GM18505 (cell line): ENCODE measurements around the gene NELFA.

ENCODE experiments used
- ATAC-seq: cut with Tn5 transposase; IDR thresholded peaks from one replicate; pipeline ENCODE4 v1.9.1; 2021; ENCODE audit not compliant: unreplicated experiment
- POLR2A ChIP-seq: IDR thresholded peaks from 4 replicates; pipeline ENCODE4 v1.6.1; 2011; ENCODE audit warnings: borderline replicate concordance; ENCODE audit not compliant: insufficient read depth, insufficient read length; ENCODE audit errors: extremely low read depth

NELFA gene

DNA sequence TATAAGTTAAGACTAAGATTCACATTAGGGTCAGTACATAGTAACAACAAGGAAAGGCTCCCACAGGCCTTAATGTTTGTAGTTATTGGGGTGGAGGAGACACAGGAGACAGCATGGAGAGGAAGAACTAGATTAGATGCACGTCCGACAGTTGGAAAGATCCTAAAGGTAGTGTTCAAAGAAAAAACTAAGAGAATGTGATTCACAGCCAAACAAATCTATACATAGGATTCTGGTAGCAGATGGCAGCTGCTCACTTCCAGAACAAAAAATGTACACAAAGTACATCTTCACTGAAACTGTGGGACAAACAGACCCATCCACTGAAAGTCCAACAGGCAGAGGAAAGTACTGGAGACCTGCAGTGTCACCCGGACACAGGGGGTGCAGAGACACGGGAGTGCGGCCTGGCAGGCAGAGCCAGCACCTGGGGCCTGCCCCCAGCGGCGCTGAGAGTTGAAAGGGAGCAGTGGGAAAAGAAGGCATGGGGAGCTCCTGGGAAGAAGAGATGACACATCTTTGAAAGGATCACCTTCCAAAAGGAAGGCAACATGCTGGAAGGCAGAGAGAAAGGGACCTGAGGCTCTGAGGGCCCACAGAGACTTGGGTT is 40.0 kb downstream of the NELFA start:
- no peak for ATAC-seq
- TF ChIP-seq POLR2A = no peak

DNA sequence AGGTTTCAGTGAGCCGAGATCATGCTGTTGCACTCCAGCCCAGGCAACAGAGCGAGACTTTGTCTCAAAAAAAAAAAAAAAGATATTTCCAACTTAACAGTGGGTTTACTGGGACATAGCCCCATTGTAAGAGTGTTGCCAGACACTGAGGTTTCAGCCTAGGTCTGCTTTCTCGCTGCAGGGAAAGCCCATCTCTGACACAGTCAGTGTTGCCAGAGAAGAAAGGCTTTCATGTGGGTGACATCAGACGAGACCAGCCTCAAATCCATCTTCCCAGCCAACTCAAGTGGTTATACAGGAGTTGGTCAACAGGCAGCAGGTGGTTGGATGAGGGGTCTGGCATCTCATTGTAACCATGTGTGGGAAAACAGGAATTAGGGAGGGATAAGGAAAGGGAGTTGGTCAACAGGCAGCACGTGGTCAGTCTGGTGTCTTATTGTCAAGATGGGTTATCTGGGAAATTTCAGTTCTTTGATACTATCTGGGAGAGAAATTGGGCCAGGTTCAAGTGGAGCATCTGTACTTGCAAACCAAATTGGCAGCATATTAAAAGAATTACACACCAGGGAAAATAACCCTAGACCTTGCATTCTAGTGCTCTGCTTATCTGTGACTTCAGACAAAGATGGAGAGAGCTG is 41.1 kb downstream of the NELFA start:
- TF ChIP-seq POLR2A = no peak
- ATAC-seq = no peak

DNA sequence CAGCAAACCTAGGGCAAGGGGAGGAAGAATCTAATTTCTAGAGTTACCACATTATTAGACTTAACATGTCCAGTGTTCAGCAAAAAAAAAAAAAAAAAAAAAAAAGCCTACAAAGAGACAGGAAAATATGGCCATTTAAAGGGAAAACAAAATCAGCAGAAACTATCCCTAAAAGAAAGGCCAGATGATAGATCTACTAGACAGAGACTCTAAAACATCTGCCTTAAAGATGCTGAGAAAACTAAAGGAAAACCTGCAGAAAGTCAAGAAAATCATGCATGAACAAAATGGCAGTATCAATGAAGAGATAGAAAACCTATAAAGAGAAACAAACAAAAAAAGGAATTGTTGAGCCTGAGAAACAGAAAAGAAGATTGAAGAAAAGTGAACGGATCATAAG is 43.8 kb downstream of the NELFA start:
- ATAC-seq = no peak
- no peak for TF ChIP-seq POLR2A

DNA sequence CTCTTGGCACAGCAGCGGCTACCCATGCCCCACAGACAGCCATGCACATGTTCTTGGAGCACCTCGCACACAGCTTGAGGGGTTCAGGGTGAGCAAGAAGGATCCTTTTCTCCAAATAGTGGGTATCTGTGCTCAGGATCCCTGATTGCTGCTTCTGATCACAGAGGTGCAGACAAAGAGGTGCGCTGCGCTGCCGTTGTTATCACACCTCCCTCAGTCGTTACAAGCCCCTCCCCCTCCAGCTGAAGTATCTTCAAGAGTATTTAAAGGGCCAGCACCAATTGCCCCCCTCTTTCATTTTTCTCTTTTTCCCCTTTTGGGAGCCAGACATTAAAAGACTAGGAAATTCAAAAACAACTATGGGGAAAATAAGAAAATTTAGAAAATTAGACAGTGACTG is 44.3 kb downstream of the NELFA start:
- ATAC-seq = no peak
- no peak for TF ChIP-seq POLR2A

DNA sequence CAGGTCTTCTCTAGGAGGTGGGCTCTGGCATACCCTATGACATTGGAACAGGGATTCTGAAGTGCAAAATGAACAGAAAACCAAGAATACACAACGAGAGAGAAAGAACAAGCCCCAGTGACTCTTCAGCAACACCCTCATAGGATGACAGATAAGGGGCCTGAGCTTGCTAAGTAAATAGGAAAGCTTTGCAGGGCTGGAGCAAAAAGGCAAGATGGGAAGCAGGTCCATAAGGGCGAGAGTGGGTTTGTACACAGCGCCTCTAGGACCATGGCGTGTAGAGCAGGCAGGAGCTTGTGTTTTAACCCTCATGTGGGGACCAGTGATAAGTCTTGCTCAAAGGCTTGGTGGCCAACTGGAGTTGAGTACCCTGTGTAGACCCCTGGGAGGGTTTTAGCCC is 45.8 kb downstream of the NELFA start:
- ATAC-seq = no peak

DNA sequence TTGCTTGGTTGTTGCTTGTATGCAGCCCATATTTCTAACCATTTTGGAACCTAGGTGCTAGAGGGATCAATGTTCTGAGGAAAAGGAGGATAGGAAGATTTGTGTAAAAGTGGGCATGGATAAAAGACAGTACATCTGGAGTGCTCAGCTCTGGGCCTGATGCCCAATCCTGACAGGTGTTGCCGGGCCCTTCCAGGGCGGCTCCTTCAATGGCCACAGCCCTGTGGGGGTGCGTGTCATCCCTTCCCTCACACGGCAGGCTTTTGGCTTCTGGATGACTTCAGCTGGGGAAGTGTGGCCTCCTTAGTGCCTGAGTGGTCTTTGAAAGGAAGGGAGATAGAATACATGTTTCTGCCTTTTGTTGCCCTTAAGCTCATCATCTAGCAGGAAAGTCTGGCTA is 47.2 kb downstream of the NELFA start:
- no peak for ATAC-seq
- TF ChIP-seq POLR2A = no peak

More for the DNA sequence above, 45.8 kb downstream of the NELFA start:
- no peak for TF ChIP-seq POLR2A

DNA sequence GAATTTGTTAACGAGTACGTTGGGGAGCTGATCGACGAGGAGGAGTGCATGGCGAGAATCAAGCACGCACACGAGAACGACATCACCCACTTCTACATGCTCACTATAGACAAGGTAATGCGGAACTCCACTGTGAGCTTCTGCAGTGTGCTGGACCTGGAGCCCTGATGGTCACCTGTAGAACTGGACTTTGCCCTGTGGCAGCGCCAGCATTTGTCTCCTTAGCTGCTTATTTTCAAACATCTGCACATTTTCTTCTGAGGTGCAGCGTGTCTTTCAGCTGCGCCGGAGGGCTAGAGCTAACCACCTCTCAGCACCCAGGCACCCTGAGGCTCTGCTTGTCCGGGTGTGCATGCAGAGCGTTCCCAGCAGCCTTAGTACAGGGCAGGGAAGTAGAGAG is 47.7 kb downstream of the NELFA start:
- no peak for ATAC-seq
- no peak for TF ChIP-seq POLR2A

DNA sequence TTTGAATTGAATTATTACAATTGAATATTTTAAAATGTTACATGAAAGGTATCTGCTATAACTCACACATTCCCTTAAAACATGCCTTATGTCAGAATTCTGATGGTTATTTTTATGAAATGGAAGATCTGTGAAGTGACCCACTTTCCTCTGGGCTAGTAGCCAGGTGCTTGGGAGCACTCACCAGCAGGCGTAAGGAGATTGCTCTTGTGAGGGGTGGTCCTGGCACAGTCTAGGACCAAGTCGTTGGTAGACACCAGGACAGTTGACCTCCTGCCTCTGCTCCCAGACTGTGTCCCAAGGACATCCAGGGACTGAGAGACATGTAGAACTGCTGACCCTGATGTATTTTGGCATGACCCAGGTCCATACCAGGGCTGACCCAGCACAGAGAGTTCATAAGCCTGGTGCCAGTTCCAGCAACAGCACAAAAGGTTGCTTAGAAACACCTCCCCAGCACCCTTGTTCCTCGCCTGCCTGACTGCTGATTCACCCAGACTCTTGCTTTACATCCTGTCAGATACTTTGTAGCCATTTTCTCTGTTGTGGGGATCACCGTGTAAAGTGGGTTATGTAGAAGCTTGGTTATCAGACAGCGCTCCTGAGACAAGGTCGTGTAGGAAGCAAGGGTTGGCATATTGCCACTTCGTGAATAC is 48.5 kb downstream of the NELFA start:
- no peak for ATAC-seq
- TF ChIP-seq POLR2A = no peak

DNA sequence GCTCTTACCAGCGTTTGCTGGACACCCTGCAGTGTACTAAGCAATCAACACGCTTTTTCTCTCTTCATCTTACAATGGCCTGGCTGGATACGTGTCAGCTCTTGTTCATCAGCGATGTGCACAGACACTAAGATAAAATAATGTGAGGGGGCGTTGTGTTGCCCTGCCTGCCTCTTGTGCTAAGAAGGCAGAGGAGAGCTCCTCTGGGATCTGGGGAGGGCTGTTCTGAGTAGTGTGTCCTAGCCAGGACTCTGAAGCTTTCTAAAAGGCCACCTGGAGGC is 49.7 kb downstream of the NELFA start:
- no peak for TF ChIP-seq POLR2A
- ATAC-seq = no peak

DNA sequence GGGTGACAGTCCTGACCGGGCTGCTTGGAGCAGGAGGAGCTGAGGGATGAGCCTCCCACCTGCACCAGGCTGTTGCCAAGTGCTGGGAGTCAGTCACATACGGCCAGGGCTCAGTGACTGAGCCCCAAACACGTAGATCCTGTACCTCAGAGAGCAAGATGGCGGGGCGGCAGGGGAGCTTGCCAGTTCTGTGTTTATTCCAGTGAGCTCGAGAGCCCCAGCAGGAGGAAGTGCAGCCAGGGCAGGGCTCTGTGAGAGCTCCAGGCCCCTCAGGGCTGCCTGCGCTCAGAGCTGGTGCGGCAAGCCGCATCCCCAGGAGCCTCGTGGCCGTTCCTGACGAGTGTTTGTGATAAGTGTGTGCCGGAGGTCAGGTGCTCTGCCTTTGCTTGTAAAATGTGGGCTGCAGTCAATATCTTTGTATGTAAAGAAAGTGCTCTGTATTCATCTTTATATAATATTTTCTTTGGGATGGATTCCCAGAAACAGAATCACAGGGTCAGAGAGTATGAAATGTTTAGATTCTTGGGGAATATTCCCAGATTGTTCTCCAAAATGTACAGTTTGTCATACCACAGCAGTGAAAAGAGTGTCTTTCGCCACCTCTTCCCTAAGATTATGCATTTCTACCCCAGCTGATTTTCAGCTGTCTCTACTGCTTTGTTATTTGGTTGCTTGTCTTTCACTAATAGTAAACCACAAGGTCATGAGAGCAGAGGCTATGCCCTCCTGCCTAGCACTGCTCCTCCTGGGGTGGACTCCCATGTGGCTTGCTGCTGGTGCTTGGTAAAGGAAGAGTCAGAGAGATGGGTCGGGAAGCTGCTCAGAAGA is 50.3 kb downstream of the NELFA start:
- ATAC-seq = no peak

DNA sequence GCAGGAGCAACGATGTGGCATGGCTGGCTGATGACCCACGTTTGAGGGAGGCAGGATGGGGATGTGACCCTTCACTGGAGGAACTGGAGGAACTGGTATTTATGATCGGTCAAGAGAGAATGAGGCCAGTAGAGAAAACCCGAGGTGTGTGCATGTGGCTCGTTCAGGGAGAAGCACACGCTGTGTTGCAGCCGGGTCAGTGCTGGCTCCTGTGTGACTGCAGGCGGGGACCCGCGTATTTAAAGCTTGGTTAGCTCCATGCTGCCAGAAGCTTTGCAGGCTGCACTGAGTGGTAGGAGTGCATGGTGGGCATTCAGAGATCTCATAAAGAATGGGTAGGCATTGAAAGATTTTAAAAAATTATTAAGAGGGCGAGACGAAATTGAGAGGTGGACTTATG is 52.1 kb downstream of the NELFA start:
- no peak for TF ChIP-seq POLR2A
- no peak for ATAC-seq

More for the DNA sequence above, 50.3 kb downstream of the NELFA start:
- no peak for TF ChIP-seq POLR2A

DNA sequence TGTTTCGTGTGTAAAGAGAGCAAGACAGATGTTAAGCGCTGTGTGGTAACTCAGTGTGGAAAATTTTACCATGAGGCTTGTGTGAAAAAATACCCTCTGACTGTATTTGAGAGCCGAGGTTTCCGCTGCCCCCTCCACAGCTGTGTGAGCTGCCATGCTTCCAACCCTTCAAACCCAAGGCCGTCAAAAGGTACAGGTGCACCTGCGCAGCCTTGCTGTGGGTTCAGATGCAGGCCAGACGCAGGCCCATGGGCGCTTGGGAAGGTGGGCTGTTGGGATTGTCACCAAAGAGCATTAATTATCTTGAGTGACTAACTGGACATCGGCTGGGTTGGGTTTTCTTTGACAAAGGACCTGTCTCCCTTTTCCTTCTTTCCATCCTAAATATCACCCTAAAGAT is 55.4 kb downstream of the NELFA start:
- TF ChIP-seq POLR2A = no peak
- no peak for ATAC-seq

DNA sequence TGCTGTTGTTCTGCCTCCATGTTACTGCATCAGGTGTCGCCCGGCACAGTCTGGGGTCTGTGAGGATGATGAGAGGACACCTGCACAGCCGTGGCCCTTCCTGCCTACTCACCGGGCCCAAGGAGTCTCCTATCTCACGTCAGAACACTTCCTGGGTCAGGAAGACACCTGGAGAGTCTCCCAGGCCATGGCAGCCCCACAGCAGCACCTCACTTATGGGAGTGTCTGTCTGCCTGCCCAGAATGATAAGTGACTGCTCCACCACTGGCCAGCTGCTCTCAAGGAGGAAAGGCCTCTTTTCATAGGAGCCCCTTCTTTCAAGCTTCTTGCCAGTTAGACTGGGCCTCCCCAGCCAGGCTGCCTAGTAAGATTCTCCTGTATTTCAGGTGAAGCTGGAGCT is 56.1 kb downstream of the NELFA start:
- no peak for ATAC-seq
- TF ChIP-seq POLR2A = no peak
